OCI-LY3 (cell line): Measurements from ENCODE around the gene IPCEF1.

Experiments
- H2AFZ ChIP-seq: fragments of 200-600, 300-600 bp; shearing (Covaris generic); 2 replicates; pipeline ENCODE4 v1.6.0; 2014; ENCODE audit warnings: antibody characterized with exemption, low read depth, low read length
- H3K27ac ChIP-seq: fragments of 200-600, 300-600 bp; sonication (generic); 2 replicates; pipeline ENCODE4 v1.5.1; 2014; ENCODE audit warnings: mild to moderate bottlenecking, low read length, moderate library complexity, mixed read lengths
- H3K27me3 ChIP-seq: fragments of 200-600, 300-600 bp; sonication (generic); 2 replicates; pipeline ENCODE4 v1.6.1; 2014; ENCODE audit warnings: low read depth, low read length, mixed read lengths
- H3K36me3 ChIP-seq: fragments of 200-600, 300-600 bp; sonication (generic); replicated peaks from 2 replicates; pipeline ENCODE3; 2014; ENCODE audit warnings: low read depth, low read length, mixed read lengths
- H3K4me1 ChIP-seq: fragments of 300-600, 200-600 bp; sonication (generic); 2 replicates; pipeline ENCODE4 v1.6.1; 2014; ENCODE audit warnings: low read length, mixed read lengths
- H3K4me2 ChIP-seq: fragments of 200-600, 300-600 bp; sonication (generic); 2 replicates; pipeline ENCODE4 v1.6.1; 2014; ENCODE audit warnings: low read length, mixed read lengths
- H3K4me3 ChIP-seq: fragments of 300-600, 200-600 bp; sonication (generic); 2 replicates; pipeline ENCODE4 v1.5.1; 2014; ENCODE audit warnings: antibody characterized with exemption, mild to moderate bottlenecking, low read length, moderate library complexity
- H3K79me2 ChIP-seq: fragments of 300-600, 200-600 bp; shearing (Covaris generic); 2 replicates; pipeline ENCODE4 v1.6.1; 2014; ENCODE audit warnings: mild to moderate bottlenecking, low read length, mixed read lengths
- H3K9ac ChIP-seq: fragments of 300-600, 200-600 bp; shearing (Covaris generic); 2 replicates; pipeline ENCODE4 v1.6.0; 2014; ENCODE audit warnings: mild to moderate bottlenecking, low read length, moderate library complexity
- H3K9me3 ChIP-seq: fragments of 200-600, 300-600 bp; shearing (Covaris generic); 2 replicates; pipeline ENCODE4 v1.6.1; 2014; ENCODE audit warnings: low read length, mixed read lengths; ENCODE audit not compliant: insufficient read depth
- H4K20me1 ChIP-seq: fragments of 200-600, 300-600 bp; sonication (generic); 2 replicates; pipeline ENCODE4 v1.6.1; 2016; ENCODE audit warnings: low read length, mixed read lengths; ENCODE audit not compliant: insufficient read depth
- EZH2phosphoT487 ChIP-seq: fragments of 200-600 bp; shearing (Covaris generic); IDR thresholded peaks from 2 replicates; pipeline ENCODE4 v1.6.1; 2018; ENCODE audit warnings: antibody characterized with exemption, mixed run types, low read depth
- TF ChIP-seq, protein P1 (sequence below): fragments of 200-600, 300-600 bp; sonication (generic); IDR thresholded peaks from 2 replicates; pipeline ENCODE4 v1.5.1; 2014; ENCODE audit warnings: antibody characterized with exemption, low read length, low read depth

IPCEF1 gene

GRCh38 chr6:154229786-154230185 is 126.8 kb downstream of the IPCEF1 start:
- no peaks in the 10 kb centered on the region for H4K20me1 ChIP-seq
- no peak overlapping the region for H2AFZ ChIP-seq
- no peak for TF ChIP-seq EZH2phosphoT487
- TF ChIP-seq, protein P1, sequence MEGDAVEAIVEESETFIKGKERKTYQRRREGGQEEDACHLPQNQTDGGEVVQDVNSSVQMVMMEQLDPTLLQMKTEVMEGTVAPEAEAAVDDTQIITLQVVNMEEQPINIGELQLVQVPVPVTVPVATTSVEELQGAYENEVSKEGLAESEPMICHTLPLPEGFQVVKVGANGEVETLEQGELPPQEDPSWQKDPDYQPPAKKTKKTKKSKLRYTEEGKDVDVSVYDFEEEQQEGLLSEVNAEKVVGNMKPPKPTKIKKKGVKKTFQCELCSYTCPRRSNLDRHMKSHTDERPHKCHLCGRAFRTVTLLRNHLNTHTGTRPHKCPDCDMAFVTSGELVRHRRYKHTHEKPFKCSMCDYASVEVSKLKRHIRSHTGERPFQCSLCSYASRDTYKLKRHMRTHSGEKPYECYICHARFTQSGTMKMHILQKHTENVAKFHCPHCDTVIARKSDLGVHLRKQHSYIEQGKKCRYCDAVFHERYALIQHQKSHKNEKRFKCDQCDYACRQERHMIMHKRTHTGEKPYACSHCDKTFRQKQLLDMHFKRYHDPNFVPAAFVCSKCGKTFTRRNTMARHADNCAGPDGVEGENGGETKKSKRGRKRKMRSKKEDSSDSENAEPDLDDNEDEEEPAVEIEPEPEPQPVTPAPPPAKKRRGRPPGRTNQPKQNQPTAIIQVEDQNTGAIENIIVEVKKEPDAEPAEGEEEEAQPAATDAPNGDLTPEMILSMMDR, result no peak
- H3K27ac ChIP-seq, result no peak overlapping the region
- H3K4me2 ChIP-seq, result peak overlapping the region; percentile 38
- H3K79me2 ChIP-seq, result no peaks in the 10 kb centered on the region
- no peaks in the 10 kb centered on the region for H3K36me3 ChIP-seq
- H3K4me1 ChIP-seq, result peaks cover 27% of the 10 kb centered on the region
- H3K4me3 ChIP-seq, result no peak overlapping the region
- H3K9me3 ChIP-seq, result no peaks in the 10 kb centered on the region
- H3K27me3 ChIP-seq, result peaks cover 12% of the 10 kb centered on the region
- H3K9ac ChIP-seq, result no peak overlapping the region

DNA sequence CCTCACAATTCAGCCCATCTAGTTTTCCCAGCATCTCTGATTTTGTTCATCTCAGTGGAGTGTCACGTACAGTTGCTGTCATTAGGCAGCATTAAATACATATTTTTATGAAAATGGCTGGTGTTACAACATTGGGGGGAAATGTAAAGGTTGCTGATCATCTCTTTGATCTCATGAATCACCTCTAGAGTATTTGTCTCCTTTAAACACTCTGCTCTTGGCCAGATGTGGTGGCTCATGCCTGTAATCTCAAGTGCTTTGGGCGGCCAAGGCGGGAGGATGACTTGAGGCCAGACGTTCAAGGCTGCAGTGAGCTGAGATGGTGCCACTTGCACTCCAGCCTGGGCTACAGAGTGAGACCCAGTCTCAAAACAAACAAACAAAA is 128.1 kb downstream of the IPCEF1 start:
- H3K27ac ChIP-seq, result no peak overlapping the region
- TF ChIP-seq, protein P1, result no peak
- no peak for TF ChIP-seq EZH2phosphoT487

GRCh38 chr6:154227862-154228520 is 128.6 kb downstream of the IPCEF1 start:
- Histone ChIP-seq H3K79me2 (no peaks in the 10 kb centered on the region), H3K4me2 (no peak overlapping the region), H3K9ac (no peak overlapping the region), H3K4me3 (no peak overlapping the region), H3K9me3 (no peaks in the 10 kb centered on the region), H3K27me3 (peaks cover 9% of the 10 kb centered on the region), H3K27ac (no peak overlapping the region), H4K20me1 (no peaks in the 10 kb centered on the region), H3K36me3 (no peaks in the 10 kb centered on the region), H3K4me1 (peaks cover 17% of the 10 kb centered on the region), H2AFZ (no peak overlapping the region)
- TF ChIP-seq, protein P1, result no peak
- TF ChIP-seq EZH2phosphoT487, result no peak

More for the DNA sequence above, 128.1 kb downstream of the IPCEF1 start:
- Histone ChIP-seq H3K27me3 (peaks cover 9% of the 10 kb centered on the region), H3K9me3 (no peaks in the 10 kb centered on the region), H3K4me1 (peaks cover 17% of the 10 kb centered on the region), H3K36me3 (no peaks in the 10 kb centered on the region), H3K79me2 (no peaks in the 10 kb centered on the region), H4K20me1 (no peaks in the 10 kb centered on the region), H3K4me2 (no peak overlapping the region), H2AFZ (no peak overlapping the region), H3K4me3 (no peak overlapping the region), H3K9ac (no peak overlapping the region)

DNA sequence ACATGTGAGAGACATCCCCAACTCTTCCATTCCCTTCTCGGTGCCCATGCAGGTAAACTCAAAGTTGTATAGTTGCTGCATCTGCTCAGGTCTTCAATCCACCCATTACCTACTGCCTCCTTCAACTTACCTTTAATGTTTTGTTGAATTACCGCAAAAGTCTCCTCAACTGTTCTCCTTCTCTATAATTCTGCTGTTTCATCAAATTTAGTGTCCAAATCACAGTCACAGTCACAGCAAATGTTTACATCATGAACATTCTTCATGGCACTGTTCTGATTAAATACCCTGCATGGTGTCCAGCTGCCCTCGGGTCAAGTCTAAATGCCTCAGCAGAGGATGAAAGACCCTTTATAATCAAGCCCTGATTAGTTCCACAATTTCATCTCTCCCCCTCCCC is 130.1 kb downstream of the IPCEF1 start:
- H3K79me2 ChIP-seq, result no peaks in the 10 kb centered on the region
- no peak overlapping the region for H2AFZ ChIP-seq
- H4K20me1 ChIP-seq, result no peaks in the 10 kb centered on the region
- no peak overlapping the region for H3K4me2 ChIP-seq
- no peaks in the 10 kb centered on the region for H3K36me3 ChIP-seq
- H3K27ac ChIP-seq, result no peak overlapping the region
- TF ChIP-seq EZH2phosphoT487, result no peak
- TF ChIP-seq, protein P1, result no peak
- H3K4me1 ChIP-seq, result peaks cover 17% of the 10 kb centered on the region
- no peaks in the 10 kb centered on the region for H3K9me3 ChIP-seq
- no peak overlapping the region for H3K9ac ChIP-seq
- H3K4me3 ChIP-seq, result no peak overlapping the region
- peaks cover 8% of the 10 kb centered on the region for H3K27me3 ChIP-seq
